HG03354 (cell line): ENCODE measurements around the gene SLC38A10.
A peak's percentile ranks its signal among the peaks of the same experiment; 100 is the strongest.

Source experiments
- ATAC-seq: cut with Tn5 transposase; IDR thresholded peaks from one replicate; pipeline ENCODE4 v1.9.1; 2021; ENCODE audit warnings: mild to moderate bottlenecking; ENCODE audit not compliant: unreplicated experiment, poor library complexity, severe bottlenecking

Gene SLC38A10

GRCh38 chr17:81246679-81247338, 48.3 kb downstream of the SLC38A10 start:
- ATAC-seq, result no peak

- no peak for ATAC-seq
These were observed 48.8 kb downstream of the SLC38A10 start for GRCh38 chr17:81246343-81246670.

GRCh38 chr17:81245665-81246342, 49.3 kb downstream of the SLC38A10 start:
- no peak for ATAC-seq

- ATAC-seq, result no peak
These were observed 50.0 kb downstream of the SLC38A10 start for GRCh38 chr17:81245024-81245664.

GRCh38 chr17:81244358-81245023, 50.6 kb downstream of the SLC38A10 start:
- no peak for ATAC-seq

- ATAC-seq, result no peak
These were observed 51.8 kb downstream of the SLC38A10 start for GRCh38 chr17:81243333-81243664.

GRCh38 chr17:81242421-81243332, 52.4 kb downstream of the SLC38A10 start:
- ATAC-seq, result no peak

- ATAC-seq, result no peak
These were observed 53.3 kb downstream of the SLC38A10 start for GRCh38 chr17:81241648-81242420.

GRCh38 chr17:81241203-81241602, 53.9 kb downstream of the SLC38A10 start:
- ATAC-seq, result no peak

- no peak for ATAC-seq
These were observed 54.3 kb downstream of the SLC38A10 start for GRCh38 chr17:81240761-81241160.

GRCh38 chr17:81239714-81240555, 55.2 kb downstream of the SLC38A10 start:
- ATAC-seq, result no peak

- peak; percentile 91 for ATAC-seq
These were observed 56.0 kb downstream of the SLC38A10 start, which contains the start of the genes NDUFAF8 and TEPSIN for GRCh38 chr17:81238815-81239713. NDUFAF8 (plus strand) TSS chr17:81239318; CDS start chr17:81239364, 46 bp downstream. TEPSIN (minus strand) TSS chr17:81239055; CDS start chr17:81239033, 22 bp downstream.

GRCh38 chr17:81238490-81238814, 56.7 kb downstream of the SLC38A10 start:
- ATAC-seq, result peak; percentile 5

GRCh38 chr17:81237591-81238489, 57.3 kb downstream of the SLC38A10 start:
- no peak for ATAC-seq

- ATAC-seq, result no peak
These were observed 58.3 kb downstream of the SLC38A10 start for GRCh38 chr17:81236784-81237183.
